GM21619 (cell line): ENCODE data around the gene PRX.

Source experiments
- ATAC-seq: cut with Tn5 transposase; IDR thresholded peaks from one replicate; pipeline ENCODE4 v1.9.1; 2021; ENCODE audit not compliant: unreplicated experiment

Gene PRX

DNA sequence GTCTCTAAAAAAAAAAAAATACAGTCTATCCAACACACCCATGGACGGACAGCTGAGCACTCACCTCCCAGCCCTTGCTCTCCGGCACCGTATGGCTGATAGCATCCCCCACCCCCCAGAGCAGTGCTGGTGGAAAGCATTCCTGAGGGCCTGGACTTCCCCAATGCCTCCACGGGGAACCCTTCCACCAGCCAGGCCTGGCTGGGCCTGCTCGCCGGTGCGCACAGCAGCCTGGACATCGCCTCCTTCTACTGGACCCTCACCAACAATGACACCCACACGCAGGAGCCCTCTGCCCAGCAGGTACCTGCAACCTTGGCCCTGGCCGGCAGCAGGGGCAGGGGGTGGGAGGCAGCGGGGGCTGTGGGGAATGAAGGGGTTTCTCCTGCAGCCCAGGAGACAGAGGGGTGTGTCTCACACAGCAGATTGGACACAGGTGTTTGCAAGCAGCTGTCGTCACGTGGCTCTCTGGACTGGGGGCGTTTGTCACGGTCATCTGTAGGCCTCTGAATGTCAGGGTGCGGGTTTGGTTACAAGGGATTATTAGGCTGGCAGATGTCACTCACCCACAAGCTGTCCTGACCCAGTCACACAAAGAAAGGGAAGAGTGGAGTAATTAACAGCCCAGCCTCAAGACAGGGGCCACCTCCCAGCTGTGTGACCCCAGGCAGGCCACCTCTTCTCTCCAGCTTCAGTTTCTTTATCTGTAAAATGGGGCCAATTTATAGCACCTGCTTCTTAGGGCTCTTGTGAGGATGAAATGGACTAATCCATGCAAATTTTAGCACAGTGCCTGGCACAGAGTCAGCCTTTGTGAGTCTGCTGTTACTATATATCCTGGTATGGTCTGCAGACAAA is 45.4 kb downstream of the PRX start:
- ATAC-seq: no peak

DNA sequence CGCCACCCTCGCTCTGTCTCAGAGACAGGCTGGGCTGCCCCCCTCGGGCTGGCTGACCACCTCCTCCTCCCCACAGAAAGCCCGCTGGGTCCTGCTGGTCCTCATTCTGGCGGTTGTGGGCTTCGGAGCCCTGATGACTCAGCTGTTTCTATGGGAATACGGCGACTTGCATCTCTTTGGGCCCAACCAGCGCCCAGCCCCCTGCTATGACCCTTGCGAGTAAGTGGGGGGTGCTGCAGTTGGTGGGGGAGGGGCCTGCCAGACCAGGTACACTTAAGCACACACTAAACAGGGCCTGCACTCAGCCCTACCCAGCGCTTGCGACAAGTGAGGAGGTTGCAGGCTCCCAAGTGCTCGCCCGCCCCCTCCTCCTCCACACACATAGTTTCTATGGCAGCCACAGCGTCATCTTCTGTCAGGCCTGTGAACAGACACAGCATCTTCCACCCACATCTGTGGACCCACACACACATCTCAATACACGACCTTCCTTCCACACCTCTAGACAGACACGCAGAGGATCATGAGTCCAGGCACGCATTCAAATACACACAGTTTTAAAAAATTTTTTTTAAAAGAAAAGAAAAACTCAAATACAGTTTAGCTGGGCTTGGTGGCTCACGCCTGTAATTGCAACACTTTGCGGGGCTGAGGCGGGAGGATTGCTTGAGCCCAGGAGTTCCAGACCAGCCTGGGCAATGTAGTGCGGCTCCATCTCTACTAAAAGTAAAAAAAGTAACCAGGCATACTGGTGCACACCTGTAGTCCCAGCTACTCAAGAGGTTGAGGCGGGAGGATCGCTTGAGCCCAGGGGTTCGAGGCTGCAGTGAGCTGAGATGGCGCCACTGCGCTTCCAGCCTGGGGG is 46.2 kb downstream of the PRX start:
- ATAC-seq: no peak

DNA sequence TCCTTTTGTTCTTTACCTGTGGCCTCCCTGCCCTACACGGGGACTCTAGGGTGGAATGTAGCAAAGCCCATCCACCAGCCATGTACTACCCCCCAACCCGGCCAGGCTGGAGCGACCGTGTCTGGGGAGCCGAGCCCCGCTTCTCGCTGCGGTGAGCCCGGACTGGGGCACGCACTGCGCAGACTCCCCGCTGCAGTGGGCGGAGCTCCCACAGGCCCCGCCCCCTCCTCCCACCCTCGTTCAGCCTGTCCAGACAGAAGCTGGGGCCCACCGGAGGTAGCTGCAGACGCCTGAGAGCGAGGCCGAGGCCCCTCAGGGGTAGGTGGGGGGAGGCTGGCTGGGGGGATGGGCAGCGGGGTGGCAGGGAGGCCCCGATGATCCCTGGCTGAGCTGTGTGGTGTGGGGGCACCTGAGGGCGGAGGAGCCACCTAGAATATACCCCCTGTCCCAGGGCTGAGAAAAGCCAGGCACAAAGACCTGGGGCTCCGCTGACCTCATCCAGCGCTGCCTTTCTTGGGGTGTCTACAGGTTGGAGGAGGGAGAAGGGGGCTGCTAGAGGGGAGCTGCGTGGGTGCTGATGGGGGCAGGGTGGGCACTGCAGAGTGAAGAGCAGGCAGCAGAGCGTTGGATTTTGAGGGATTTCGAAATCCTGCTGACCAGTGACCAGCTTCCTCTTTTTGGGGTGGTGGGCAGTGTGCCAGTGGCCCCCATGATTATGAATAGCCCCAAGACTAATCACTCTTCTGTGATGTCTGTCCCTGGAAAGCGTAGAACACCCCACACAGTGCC is 47.4 kb downstream of the PRX start:
- no peak for ATAC-seq

DNA sequence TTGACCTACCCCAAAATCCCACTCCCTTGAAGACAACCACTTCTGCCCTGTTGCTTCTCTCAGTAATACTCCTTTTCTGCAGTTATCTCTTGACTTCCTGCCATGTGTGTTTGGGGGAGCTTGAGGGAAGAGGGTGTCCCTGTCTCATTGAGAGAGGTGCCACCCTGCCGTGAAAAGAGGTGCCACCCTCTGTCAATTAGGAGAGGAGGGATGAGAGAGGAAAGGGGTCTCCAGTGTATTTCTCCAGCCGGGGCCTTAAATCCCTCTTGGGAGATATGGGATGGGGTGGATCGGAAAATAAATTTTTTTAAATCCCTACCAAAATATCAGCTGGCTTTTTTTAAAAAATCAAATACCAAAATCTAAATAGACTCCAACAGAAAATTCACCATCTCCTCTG is 48.2 kb downstream of the PRX start:
- ATAC-seq: no peak

DNA sequence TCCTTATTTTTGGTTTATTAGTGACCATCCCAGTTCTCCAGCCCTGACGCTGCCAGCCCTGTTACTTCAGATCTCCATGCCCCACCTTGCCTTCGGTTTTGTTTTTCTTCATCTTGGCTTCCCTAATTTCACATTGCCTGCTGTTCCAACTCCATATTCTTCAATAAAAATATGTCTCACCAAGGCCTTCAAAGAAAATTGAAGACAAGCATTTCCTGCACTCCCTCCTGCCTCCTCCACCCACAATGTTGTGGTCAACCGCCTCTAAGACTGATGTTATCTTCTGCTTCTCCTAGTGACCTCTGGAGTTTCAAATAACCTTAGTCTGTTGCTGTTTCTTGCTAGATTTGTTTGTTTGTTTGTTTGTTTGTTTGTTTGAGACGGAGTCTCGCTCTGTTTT is 50.1 kb downstream of the PRX start:
- ATAC-seq: no peak

DNA sequence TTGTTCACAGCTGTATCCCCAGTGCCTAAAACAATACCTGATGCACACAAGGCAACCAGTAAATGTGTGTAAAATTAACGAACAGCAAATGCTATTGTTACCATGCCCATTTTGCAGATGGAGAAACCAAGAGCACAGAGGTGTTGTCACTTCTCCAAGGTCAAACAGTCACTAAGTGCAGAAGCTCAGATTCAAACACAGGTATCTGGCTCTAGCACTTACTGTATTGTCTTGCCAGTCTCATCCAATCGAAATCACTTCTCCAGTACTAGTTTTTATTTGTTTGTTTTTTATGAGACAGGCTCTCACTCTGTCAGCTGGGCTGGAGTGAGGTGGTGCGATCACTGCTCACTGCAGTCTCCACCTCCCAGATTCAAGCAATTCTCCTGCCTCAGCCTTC is 51.0 kb downstream of the PRX start:
- ATAC-seq: no peak

DNA sequence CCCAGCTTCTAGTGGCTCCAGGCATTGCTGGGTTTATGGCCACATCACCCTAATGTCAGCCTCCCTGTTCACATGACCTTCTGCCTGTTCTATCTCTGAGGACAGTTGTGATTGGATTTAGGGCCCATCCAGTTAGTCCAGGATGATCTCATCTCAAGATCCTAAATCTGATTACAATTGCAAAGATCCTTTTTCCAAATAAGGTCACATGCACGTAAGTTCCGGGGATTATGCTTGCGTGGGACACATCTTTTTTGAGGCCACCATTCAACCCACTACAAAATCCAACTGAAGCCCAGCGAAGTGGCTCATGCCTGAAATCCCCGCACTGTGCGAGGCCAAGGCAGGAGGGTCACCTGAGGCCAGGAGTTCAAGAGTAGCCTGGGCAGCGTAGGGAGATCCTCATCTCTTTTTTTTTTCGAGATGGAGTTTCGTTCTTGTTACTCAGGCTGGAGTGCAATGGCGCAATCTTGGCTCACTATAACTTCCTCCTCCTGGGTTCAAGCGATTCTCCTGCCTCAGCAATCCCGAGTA is 52.4 kb downstream of the PRX start:
- ATAC-seq: no peak

DNA sequence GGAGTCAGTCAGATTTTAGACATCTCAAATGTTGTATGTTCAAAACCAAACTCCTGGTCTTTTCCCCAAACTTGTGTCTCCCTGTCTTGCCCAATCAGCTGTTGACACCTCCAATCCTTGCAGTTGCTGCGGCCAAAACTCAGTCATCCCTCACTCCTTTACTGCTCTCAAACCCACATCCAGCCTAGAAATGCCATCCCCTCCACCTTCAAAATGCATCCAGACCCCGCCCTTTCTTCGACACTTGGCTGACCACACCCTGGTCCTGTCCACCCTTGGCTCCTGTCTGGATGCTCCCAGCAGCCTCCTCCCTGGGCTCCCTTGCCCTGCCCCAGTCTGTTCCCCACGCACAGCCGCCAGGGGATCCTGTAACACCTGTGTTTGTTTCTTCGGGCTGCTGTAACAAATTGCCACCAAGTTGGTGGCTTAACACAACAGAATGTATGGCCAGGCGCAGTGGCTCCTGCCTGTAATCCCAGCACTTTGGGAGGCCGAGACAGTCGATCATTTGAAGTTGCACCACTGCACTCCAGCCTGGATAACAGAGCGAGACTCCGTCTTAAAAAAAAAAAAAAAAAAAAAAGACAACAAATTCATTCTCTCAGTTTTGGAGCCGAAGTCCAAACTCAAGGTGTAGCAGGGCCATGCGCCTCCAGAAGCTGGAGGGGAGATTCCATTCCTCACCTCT is 53.0 kb downstream of the PRX start:
- no peak for ATAC-seq

DNA sequence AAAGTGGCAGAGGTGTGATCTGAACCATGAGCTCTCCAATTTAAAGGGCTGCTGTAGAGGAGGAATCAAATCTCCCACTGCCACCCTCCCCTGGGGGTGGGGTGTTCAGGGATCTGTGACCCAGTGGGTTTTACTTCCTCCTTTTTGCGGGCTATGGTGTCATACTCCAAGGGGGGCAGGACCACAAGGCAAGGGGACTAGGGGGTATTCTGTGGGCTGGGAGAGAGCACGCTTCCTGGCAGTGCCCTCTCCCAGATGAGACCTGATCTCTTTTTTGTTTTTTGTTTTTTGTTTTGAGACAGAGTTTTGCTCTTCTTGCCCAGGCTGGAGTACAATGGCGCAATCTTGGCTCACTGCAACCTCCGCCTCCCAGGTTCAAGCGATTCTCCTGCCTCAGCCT is 54.4 kb downstream of the PRX start:
- ATAC-seq: no peak

DNA sequence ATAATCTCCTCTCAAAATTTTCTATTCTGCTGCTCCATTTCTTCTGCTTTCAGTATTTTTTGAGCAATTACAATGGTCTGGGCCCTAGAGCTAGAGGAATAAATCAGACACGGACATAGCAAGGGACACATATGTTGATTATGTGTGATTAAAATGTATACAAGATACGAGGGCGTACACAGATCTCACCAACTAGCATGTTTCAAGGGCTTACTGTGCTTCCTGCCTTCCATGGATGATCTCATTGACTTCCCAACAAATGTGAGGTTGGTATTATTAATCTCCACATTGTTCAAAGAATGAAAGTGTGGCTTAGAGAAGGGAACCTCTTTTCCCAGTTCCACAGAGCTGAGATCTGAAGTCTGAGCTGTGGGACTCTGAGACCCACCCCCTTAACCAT is 55.5 kb downstream of the PRX start:
- ATAC-seq: no peak

DNA sequence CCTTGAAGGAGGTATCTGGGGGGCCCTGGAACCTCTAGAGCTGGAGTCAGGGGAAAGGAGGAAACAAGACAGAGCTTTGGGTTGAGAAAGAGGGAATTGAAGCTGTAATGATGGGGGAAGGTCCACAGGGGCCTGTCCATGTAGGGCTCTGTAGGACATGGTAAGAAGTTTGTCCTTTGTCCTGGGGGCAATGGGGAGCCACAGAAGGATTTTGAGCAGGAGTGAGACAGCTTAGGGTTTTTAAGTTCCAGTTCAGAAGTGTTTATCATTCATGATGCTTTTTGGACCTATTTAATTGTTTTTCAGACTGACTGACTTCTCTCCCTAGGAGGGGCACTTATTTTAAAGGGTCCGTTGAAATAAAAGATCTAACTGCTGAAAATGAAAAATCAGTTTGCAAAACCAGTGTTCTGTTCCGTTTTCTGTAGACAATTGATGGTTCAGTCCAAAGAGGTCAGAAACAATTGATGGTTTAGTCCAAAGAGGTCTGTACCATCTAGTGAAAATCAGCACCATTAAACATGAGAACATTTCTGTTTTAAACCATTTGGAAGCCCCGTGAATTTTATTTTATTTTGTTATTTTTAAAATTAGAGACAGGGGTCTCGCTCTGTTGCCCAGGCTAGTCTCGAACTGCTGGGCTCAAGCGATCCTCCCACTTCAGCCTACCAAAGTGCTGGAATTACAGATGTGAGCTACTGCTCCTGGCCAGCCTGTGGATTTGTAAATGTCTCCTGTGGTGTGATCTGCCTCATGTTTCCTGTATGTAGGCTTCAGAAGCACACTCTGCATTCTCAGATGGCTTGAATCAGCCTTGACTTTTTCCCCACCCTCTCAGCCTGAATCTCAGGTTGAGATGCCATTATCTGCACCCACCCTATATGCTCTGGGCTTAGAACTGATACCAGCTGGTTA is 56.2 kb downstream of the PRX start:
- no peak for ATAC-seq

DNA sequence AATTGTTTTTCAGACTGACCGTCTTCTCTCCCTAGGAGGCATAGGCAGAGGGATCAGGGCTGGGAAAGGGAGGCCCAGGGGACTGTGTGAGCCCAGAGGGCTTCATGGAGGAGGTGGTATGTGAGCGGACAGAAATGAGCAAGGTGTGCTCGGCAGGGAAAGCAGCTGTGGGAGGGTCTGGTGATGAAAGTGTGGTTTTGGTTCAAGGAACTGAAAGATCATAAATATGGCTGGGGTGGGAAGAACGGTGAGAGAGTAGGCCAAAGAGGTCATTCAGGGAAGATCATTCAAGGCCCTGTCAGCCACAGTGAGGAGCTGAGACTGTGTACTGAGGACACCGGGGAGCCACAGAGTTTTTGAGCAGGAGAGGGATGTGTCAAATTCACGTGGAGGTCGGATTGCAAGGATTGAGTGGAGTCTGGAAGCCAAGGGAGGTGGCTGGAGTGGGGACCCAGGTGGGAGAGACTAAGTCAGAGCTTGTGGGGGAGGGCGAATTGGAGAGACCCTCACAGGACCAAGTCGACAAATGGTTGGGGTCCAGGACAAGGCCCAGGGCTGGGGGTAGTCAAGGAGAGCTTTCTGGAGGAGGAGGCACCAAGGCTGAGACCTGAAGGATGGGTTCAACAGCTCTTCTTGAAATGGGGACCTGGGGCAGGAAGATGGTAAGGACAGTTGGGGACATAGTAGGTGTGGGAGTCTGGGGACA is 57.0 kb downstream of the PRX start:
- no peak for ATAC-seq

DNA sequence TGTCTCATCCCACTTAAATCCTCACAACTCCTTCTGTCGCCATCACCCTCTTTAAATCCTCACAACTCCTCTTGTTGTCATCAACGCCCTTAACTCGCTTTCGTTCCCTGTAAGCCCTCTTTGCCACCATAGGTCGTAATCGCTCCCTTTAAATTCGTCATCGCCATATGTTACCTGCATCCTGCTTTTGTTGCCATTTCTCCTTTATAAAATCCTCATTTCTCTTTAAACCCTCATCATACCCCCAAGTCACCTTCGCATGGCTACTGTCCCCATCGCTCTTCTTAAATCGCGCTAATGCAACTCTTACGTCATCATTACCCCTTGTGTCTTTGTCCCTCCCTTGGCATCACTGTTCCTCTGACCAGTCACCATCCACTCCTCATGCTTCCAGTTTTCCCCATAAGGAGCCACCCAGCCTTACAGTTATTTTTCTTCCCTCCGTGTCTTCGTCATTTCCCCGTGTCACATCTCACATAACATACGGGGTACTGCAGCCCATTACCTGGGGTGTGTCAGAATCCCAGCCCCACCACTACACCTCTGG is 64.1 kb downstream of the PRX start:
- ATAC-seq: no peak

DNA sequence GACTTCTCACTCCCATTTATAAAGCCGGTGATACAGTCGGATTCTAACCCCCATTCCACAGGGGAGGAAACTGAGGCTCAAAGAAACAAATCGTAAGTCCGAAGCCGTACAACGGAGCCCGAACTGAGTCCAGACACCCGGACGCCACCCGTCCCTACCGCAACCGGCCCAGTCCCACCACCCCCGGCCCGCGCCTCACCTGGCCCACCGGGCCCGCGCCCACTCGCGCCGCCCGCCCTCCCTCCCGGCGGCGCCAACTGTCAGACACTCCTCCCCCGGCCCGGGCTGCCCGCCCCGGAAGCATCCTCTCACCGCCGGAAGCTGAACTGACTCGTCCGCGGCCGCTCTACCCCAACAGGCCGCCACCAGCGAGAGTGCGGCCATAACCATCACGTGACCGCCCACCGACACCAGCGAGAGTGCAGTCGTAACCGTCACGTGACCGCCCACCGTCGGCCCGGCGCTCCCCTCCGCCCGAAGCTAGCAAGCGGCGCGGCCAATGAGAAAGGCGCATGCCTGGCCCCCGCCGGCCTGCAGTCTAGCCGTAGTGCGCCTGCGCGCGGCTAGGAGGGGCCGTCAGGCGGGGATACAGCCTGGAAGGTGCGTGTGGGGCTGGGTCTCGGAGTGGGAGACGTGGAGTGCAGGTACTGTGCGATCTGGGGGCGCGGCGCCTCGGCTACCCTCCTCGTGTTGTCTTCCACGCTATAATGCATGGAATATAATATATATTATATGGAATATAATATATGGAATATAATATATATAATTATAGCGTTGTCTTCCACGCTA is 64.9 kb downstream of the PRX start, which contains the start of the genes C19orf47 and PLD3:
Gene C19orf47, minus strand, starts transcription at position 273 of the 789 bp plus-strand sequence. CDS start 6,540 bp downstream, outside the sequence.
Gene PLD3, plus strand, starts transcription at position 571 of the 789 bp plus-strand sequence. CDS start 17,789 bp downstream, outside the sequence.
- peak; percentile 93 for ATAC-seq

DNA sequence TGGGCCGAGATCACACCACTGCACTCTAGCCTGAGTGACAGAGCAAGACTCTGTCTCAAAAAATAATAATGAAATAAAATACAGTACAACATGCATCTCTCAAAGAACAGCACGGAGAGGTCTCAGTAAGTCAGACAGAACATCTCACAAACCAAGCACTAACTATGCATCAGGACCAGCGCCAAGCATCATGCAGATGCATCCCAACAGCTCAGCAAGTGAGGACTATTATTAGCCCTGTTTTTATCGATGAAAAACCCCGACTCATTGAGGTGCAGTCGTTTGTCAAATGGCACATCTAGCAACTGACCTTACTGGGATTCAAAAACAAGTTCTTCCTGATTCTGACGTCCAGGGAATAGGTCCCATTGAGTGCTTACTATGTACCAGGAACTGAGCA is 68.8 kb downstream of the PRX start:
- no peak for ATAC-seq
